Stimulated activated CD4-positive, alpha-beta T cell treated with anti-CD3 and anti-CD28 coated beads, Interleukin-4, amount 100 ng/mL, for 4 hours (primary cell): ENCODE measurements around the gene CHCHD1.
"Not testable (repeated sequence)": the region's sequence is repeated elsewhere in the genome, so short reads cannot be mapped to it uniquely, and the experiment has no call there.

Experiments used
- DNase-seq, 2 experiments: peaks; one replicate each; pipeline ENCODE4 v3.0.0-alpha.2; 2020

The CHCHD1 gene

GRCh38 chr10:73769396-73769795 lies 12.5 kb upstream of the CHCHD1 start:
- DNase-seq: no peak

- peak; percentile 72 to 78 for DNase-seq
These were observed 10.0 kb upstream of the CHCHD1 start for GRCh38 chr10:73771722-73772280.

- peak; percentile 75 to 78 for DNase-seq
These were observed 9.3 kb upstream of the CHCHD1 start for GRCh38 chr10:73772281-73773151.

GRCh38 chr10:73773152-73773879 lies 8.5 kb upstream of the CHCHD1 start:
- peak in 1 of 2 experiments; percentile 25 for DNase-seq

GRCh38 chr10:73774637-73775036 lies 7.2 kb upstream of the CHCHD1 start:
- no peak for DNase-seq

- DNase-seq: no peak
These were observed 2.8 kb upstream of the CHCHD1 start for GRCh38 chr10:73779018-73779417.

GRCh38 chr10:73779539-73780197 lies 2.2 kb upstream of the CHCHD1 start:
- no peak for DNase-seq

GRCh38 chr10:73780301-73780700 lies 1.5 kb upstream of the CHCHD1 start:
- no peak for DNase-seq

GRCh38 chr10:73780966-73781365 lies 882 bp upstream of the CHCHD1 start:
- DNase-seq: no peak

GRCh38 chr10:73781548-73781878 lies 335 bp upstream of the CHCHD1 start:
- no peak for DNase-seq

- no peak for DNase-seq
These were observed 869 bp downstream of the CHCHD1 start for GRCh38 chr10:73782749-73783085.

- DNase-seq: peak; percentile 78 to 81
These were observed 3.4 kb downstream of the CHCHD1 start, which contains the start of gene ZSWIM8 for GRCh38 chr10:73785211-73785720. TSS of gene ZSWIM8 (plus strand) at chr10:73785606. CDS start at chr10:73785879, 273 bp downstream.

- peak; percentile 36 to 46 for DNase-seq
These were observed 4.1 kb downstream of the CHCHD1 start for GRCh38 chr10:73785721-73786511.

- DNase-seq: no peak
These were observed 4.7 kb downstream of the CHCHD1 start for GRCh38 chr10:73786512-73786885.

- not testable (repeated sequence) for DNase-seq
These were observed 5.4 kb downstream of the CHCHD1 start for GRCh38 chr10:73787031-73787800.

- DNase-seq: no peak
These were observed 7.2 kb downstream of the CHCHD1 start for GRCh38 chr10:73788864-73789658.

GRCh38 chr10:73789659-73790055 lies 7.8 kb downstream of the CHCHD1 start:
- no peak for DNase-seq

GRCh38 chr10:73790886-73791625 lies 9.2 kb downstream of the CHCHD1 start:
- DNase-seq: no peak

- no peak for DNase-seq
These were observed 10.1 kb downstream of the CHCHD1 start for GRCh38 chr10:73791871-73792400.

- no peak for DNase-seq
These were observed 11.6 kb downstream of the CHCHD1 start for GRCh38 chr10:73793456-73793855.
